HG03103 (cell line): ENCODE data around the gene MSANTD4.
"Not testable (repeated sequence)": the region's sequence is repeated elsewhere in the genome, so short reads cannot be mapped to it uniquely, and the experiment has no call there.

Experiments
- ATAC-seq: cut with Tn5 transposase; IDR thresholded peaks from one replicate; pipeline ENCODE4 v1.9.1; 2021; ENCODE audit warnings: low read depth; ENCODE audit not compliant: unreplicated experiment

The MSANTD4 gene

GRCh38 chr11:106021967-106022794, at the start of gene MSANTD4:
MSANTD4 (minus strand) TSS chr11:106022240; CDS start chr11:106010917, 11,323 bp downstream.
- peak; percentile 95 for ATAC-seq

GRCh38 chr11:106070606-106071005, 48.6 kb upstream of the MSANTD4 start:
- no peak for ATAC-seq

GRCh38 chr11:106063009-106063408, 41.0 kb upstream of the MSANTD4 start:
- no peak for ATAC-seq

- ATAC-seq = no peak
These were observed 40.2 kb upstream of the MSANTD4 start for GRCh38 chr11:106061954-106062949.

GRCh38 chr11:106061249-106061784, 39.3 kb upstream of the MSANTD4 start:
- no peak for ATAC-seq

- ATAC-seq = no peak
These were observed 37.6 kb upstream of the MSANTD4 start for GRCh38 chr11:106059617-106060016.

GRCh38 chr11:106058377-106058776, 36.3 kb upstream of the MSANTD4 start:
- not testable (repeated sequence) for ATAC-seq

- no peak for ATAC-seq
These were observed 29.1 kb upstream of the MSANTD4 start for GRCh38 chr11:106051103-106051502.

- ATAC-seq = no peak
These were observed 27.9 kb upstream of the MSANTD4 start for GRCh38 chr11:106049727-106050476.

GRCh38 chr11:106047631-106048030, 25.6 kb upstream of the MSANTD4 start:
- ATAC-seq = no peak

- ATAC-seq = no peak
These were observed 21.5 kb upstream of the MSANTD4 start for GRCh38 chr11:106043540-106043939.

- ATAC-seq = no peak
These were observed 10.8 kb upstream of the MSANTD4 start for GRCh38 chr11:106032861-106033260.

- no peak for ATAC-seq
These were observed 9.9 kb upstream of the MSANTD4 start for GRCh38 chr11:106031936-106032335.

- no peak for ATAC-seq
These were observed 9.3 kb upstream of the MSANTD4 start for GRCh38 chr11:106031202-106031810.

GRCh38 chr11:106030609-106031008, 8.6 kb upstream of the MSANTD4 start:
- no peak for ATAC-seq

GRCh38 chr11:106022795-106023275, 795 bp upstream of the MSANTD4 start:
- ATAC-seq = no peak

GRCh38 chr11:106021181-106021966, 666 bp downstream of the MSANTD4 start:
- peak; percentile 1 for ATAC-seq

- no peak for ATAC-seq
These were observed 4.9 kb downstream of the MSANTD4 start for GRCh38 chr11:106017093-106017492.

GRCh38 chr11:106015066-106015465, 7.0 kb downstream of the MSANTD4 start:
- no peak for ATAC-seq
